HL-60 (cell line): ENCODE measurements around the gene NEU3.

Experiments used
- DNase-seq, 2 experiments: peaks; one replicate each; pipeline ENCODE4 v3.0.0-alpha.2; 2010 to 2020; ENCODE audit warnings: low read depth in 1 of 2, low spot score in 1 of 2
- H3K27ac ChIP-seq: fragments of 250-450 bp; sonication (Bioruptor Pico); replicated peaks from 2 replicates; pipeline ENCODE4 v1.5.1; 2020; ENCODE audit warnings: mild to moderate bottlenecking, moderate library complexity
- H3K27me3 ChIP-seq: fragments of 250-450 bp; sonication (Bioruptor Pico); 2 replicates; pipeline ENCODE4 v1.5.1; 2021; ENCODE audit warnings: mild to moderate bottlenecking, moderate library complexity; ENCODE audit not compliant: insufficient read depth, poor library complexity, severe bottlenecking
- H3K4me3 ChIP-seq: replicated peaks from 2 replicates; pipeline ENCODE4 v1.5.1; 2011; ENCODE audit warnings: mild to moderate bottlenecking, control low read depth, low read length; ENCODE audit not compliant: insufficient read depth
- CTCF ChIP-seq: IDR thresholded peaks from one replicate; pipeline ENCODE4 v1.5.1; 2011; ENCODE audit warnings: low read length, control low read depth, inconsistent platforms; ENCODE audit not compliant: insufficient read depth
- GABPA ChIP-seq: IDR thresholded peaks from 2 replicates; pipeline ENCODE4 v1.6.1; 2012; ENCODE audit warnings: low read depth
- POLR2AphosphoS5 ChIP-seq: IDR thresholded peaks from 2 replicates; pipeline ENCODE4 v1.6.1; 2012; ENCODE audit warnings: low read depth
- REST ChIP-seq: IDR thresholded peaks from 2 replicates; pipeline ENCODE4 v1.6.1; 2012; ENCODE audit warnings: low read depth; ENCODE audit not compliant: insufficient replicate concordance
- SPI1 ChIP-seq: IDR thresholded peaks from 2 replicates; pipeline ENCODE4 v1.6.1; 2012; ENCODE audit warnings: low read depth, mild to moderate bottlenecking, borderline replicate concordance

NEU3 gene

GRCh38 chr11:75022759-75023396 is 34.1 kb downstream of the NEU3 start:
- DNase-seq: peak; percentile 61 to 75
- TF ChIP-seq POLR2AphosphoS5: no peak
- TF ChIP-seq CTCF: peak; percentile 99

GRCh38 chr11:75023446-75024067 is 34.8 kb downstream of the NEU3 start:
- no peak for DNase-seq

More at GRCh38 chr11:75022759-75023396, 34.1 kb downstream of the NEU3 start:
- Histone ChIP-seq H3K4me3 (no peak overlapping the region), H3K27me3 (no peaks in the 10 kb centered on the region), H3K27ac (no peak overlapping the region)

GRCh38 chr11:75024068-75024449 is 35.3 kb downstream of the NEU3 start:
- H3K27me3 ChIP-seq: no peaks in the 10 kb centered on the region
- H3K27ac ChIP-seq: no peak overlapping the region
- no peak overlapping the region for H3K4me3 ChIP-seq
- no peak for TF ChIP-seq POLR2AphosphoS5
- no peak for DNase-seq

More at GRCh38 chr11:75023446-75024067, 34.8 kb downstream of the NEU3 start:
- Histone ChIP-seq H3K4me3 (no peak overlapping the region), H3K27me3 (no peaks in the 10 kb centered on the region), H3K27ac (no peak overlapping the region)
- TF ChIP-seq POLR2AphosphoS5: no peak
- no peak for TF ChIP-seq SPI1
- no peak for TF ChIP-seq GABPA
- no peak for TF ChIP-seq REST
- no peak for TF ChIP-seq CTCF

- H3K27me3 ChIP-seq: no peaks in the 10 kb centered on the region
These were observed 36.1 kb downstream of the NEU3 start for GRCh38 chr11:75024764-75025211.

More at GRCh38 chr11:75024764-75025211, 36.1 kb downstream of the NEU3 start:
- no peak for TF ChIP-seq REST
- no peak for TF ChIP-seq GABPA
- TF ChIP-seq SPI1: no peak
- no peak for TF ChIP-seq CTCF
- TF ChIP-seq POLR2AphosphoS5: no peak
- Histone ChIP-seq H3K4me3 (no peak overlapping the region), H3K27ac (no peak overlapping the region)
- no peak for DNase-seq
